ENCODE measurements around the gene KANSL1. TPM values are rescaled to one million over a fixed set of nuclear protein-coding genes. Genes with fewer than 3 reads are reported as not detected.

Gene KANSL1
- total and polyA plus RNA-seq, 3 donors from 2014 or later = 70.3 to 158 (median 152) TPM

DNA sequence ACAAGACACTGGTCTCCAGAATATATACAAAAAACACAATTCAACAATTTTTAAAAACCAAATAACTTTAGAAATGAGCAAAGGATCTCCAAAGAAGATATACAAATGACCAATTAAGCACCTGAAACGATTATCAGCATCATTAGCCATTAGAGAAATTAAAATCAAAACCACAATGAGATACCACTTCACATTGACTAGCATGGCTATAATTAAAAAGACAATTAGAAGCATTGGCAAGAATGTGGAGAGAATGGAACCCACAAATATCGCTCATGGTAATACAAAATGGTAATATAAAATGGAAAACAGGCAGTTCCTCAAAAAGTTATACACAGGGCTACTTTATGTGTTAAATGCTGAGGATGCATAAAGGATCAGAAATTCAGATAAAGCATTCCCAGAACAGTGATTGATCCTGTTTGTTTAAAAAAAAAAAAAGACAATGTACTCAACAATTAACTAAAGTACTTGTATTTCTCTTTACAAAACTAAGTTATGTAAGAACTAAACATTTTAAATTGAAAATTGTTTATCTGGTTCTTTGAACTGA, 52.5 kb downstream of the KANSL1 start:
- peaks cover 12% of the 10 kb centered on the region for H3K4me1 ChIP-seq
- intact Hi-C loops (cut with DNase I; ENCODE audit: low total_unique reads) = no loop called here
- WGBS, 2 donors = 90 to 93% methylated on average over 2 of the region's 2 CpGs
- no peaks in the 10 kb centered on the region for H3K36me3 ChIP-seq (ENCODE audit: low read depth, missing control alignments)
- no peak overlapping the region for H3K27ac ChIP-seq
- H3K9me3 ChIP-seq = no peaks in the 10 kb centered on the region
- TF ChIP-seq POLR2A (IDR thresholded peaks at IDR 0.05) = no peak
- TF ChIP-seq, protein P1, sequence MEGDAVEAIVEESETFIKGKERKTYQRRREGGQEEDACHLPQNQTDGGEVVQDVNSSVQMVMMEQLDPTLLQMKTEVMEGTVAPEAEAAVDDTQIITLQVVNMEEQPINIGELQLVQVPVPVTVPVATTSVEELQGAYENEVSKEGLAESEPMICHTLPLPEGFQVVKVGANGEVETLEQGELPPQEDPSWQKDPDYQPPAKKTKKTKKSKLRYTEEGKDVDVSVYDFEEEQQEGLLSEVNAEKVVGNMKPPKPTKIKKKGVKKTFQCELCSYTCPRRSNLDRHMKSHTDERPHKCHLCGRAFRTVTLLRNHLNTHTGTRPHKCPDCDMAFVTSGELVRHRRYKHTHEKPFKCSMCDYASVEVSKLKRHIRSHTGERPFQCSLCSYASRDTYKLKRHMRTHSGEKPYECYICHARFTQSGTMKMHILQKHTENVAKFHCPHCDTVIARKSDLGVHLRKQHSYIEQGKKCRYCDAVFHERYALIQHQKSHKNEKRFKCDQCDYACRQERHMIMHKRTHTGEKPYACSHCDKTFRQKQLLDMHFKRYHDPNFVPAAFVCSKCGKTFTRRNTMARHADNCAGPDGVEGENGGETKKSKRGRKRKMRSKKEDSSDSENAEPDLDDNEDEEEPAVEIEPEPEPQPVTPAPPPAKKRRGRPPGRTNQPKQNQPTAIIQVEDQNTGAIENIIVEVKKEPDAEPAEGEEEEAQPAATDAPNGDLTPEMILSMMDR (IDR thresholded peaks at IDR 0.05) = no peak
- no peaks in the 10 kb centered on the region for H3K27me3 ChIP-seq
- DNase-seq = no peak
- no peak overlapping the region for H3K4me3 ChIP-seq

GRCh38 chr17:46139432-46140210, 53.6 kb downstream of the KANSL1 start:
- Histone ChIP-seq H3K27ac (no peak overlapping the region), H3K27me3 (no peaks in the 10 kb centered on the region), H3K4me3 (no peak overlapping the region), H3K4me1 (peaks cover 8% of the 10 kb centered on the region), H3K9me3 (no peaks in the 10 kb centered on the region), H3K36me3 (ENCODE audit: low read depth, missing control alignments) (no peaks in the 10 kb centered on the region)
- no peak for TF ChIP-seq POLR2A (IDR thresholded peaks at IDR 0.05)
- TF ChIP-seq, protein P1 (IDR thresholded peaks at IDR 0.05) = no peak
- 67 to 72% methylated on average over 5 of the region's 5 CpGs for WGBS, 2 donors
- DNase-seq = no peak
- intact Hi-C loops (cut with DNase I; ENCODE audit: low total_unique reads) = no loop called here

DNA sequence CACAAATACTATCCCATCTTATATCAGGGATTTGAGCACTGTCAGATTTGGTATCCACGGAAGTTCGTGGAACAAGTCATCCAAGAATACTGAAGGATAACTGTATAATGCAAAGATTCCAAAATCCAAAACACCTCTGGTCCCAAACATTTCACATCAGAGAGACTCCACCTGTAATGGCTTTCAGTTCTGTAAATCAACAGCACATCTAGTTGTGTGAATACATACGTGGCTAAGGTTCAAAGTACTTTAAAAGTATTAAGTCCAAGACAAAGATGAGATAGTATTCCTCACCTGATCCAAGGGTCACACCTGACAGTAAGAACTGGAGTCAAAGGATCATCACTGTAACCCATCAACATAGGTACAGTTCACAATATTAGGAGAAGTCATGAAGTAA, 54.8 kb downstream of the KANSL1 start:
- Histone ChIP-seq H3K9me3 (no peaks in the 10 kb centered on the region), H3K27ac (no peak overlapping the region), H3K36me3 (ENCODE audit: low read depth, missing control alignments) (no peaks in the 10 kb centered on the region), H3K4me1 (no peaks in the 10 kb centered on the region), H3K4me3 (no peak overlapping the region), H3K27me3 (no peaks in the 10 kb centered on the region)
- DNase-seq = no peak
- 72 to 87% methylated on average over 3 of the region's 3 CpGs for WGBS, 2 donors
- no peak for TF ChIP-seq POLR2A (IDR thresholded peaks at IDR 0.05)
- TF ChIP-seq, protein P1 (IDR thresholded peaks at IDR 0.05) = no peak
- intact Hi-C loops (cut with DNase I; ENCODE audit: low total_unique reads) = no loop called here

GRCh38 chr17:46136820-46137219, 56.4 kb downstream of the KANSL1 start:
- no peak for DNase-seq
- Histone ChIP-seq H3K27me3 (no peaks in the 10 kb centered on the region), H3K4me1 (no peaks in the 10 kb centered on the region), H3K27ac (no peak overlapping the region), H3K4me3 (no peak overlapping the region), H3K36me3 (ENCODE audit: low read depth, missing control alignments) (no peaks in the 10 kb centered on the region), H3K9me3 (no peaks in the 10 kb centered on the region)
- intact Hi-C loops (cut with DNase I; ENCODE audit: low total_unique reads) = no loop called here
- TF ChIP-seq, protein P1 (IDR thresholded peaks at IDR 0.05) = no peak
- TF ChIP-seq POLR2A (IDR thresholded peaks at IDR 0.05) = no peak
